ENCODE data around the gene KRT79. TPM values are rescaled to one million over a fixed set of nuclear protein-coding genes. Genes with fewer than 3 reads are reported as not detected.
"Not testable (repeated sequence)": the region's sequence is repeated elsewhere in the genome, so short reads cannot be mapped to it uniquely, and the experiment has no call there.

The KRT79 gene
- total RNA-seq, 1 donor = not detected

- DNase-seq (ENCODE audit: low read depth) = peak; percentile 23
- H3K4me3 ChIP-seq (ENCODE audit: low read depth, low read length) = no peak overlapping the region
- TF ChIP-seq CTCF (IDR thresholded peaks at IDR 0.05; ENCODE audit: insufficient read depth, low read depth, low read length) = no peak
These were observed 35.2 kb downstream of the KRT79 start for GRCh38 chr12:52798671-52799504.

DNA sequence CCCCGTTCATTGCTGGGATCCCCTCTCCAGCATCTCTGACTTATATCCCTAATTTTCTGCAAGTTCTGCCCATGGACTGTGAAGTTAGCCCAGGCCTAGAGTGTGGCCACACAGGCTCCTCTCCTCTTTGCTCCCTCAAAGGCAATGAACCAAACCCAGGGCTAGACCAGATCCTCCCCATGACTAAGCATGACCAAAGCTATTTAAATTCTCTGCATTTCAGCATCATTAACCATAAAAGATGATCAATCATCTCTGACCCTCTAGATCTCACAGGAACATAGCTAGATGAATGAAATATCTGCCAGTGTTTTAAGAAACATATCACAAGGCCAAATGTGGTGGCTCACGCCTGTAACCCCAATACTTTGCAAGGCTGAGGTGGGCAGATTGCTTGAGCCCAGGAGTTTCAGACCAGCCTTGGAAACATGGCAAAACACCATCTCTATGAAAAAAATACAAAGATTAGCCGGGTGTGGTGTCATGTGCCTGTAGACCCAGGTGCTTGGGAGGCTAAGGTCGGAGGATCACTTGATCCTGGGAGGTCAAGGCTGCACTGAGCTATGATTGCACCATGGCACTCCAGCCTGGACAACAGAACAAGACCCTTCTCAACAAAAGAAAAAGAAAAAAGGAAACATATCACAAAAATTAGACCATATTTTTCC, 36.0 kb downstream of the KRT79 start:
- no peak overlapping the region for H3K4me3 ChIP-seq (ENCODE audit: low read depth, low read length)
- DNase-seq (ENCODE audit: low read depth) = no peak
- no peak for TF ChIP-seq CTCF (IDR thresholded peaks at IDR 0.05; ENCODE audit: insufficient read depth, low read depth, low read length)

DNA sequence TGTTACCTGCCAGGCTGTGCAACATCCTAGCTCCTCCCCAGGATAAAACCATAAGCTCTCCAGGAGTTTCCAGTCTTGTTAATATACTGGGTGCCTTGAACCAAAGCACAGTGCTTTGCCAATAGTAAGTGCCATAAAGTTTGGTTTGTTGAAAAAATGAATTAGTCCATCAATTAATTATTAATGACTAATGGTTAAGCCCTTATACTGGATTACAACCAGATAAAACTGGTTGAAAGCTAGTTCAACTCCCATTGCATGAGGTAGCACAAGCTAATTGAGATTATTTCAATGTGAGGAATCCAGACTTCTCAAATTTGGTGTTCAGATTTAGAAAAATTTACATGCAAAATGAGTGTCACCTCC, 36.6 kb downstream of the KRT79 start:
- TF ChIP-seq CTCF (IDR thresholded peaks at IDR 0.05; ENCODE audit: insufficient read depth, low read depth, low read length) = no peak
- DNase-seq (ENCODE audit: low read depth) = no peak
- H3K4me3 ChIP-seq (ENCODE audit: low read depth, low read length) = no peak overlapping the region

GRCh38 chr12:52796839-52797528, 37.1 kb downstream of the KRT79 start:
- no peak overlapping the region for H3K4me3 ChIP-seq (ENCODE audit: low read depth, low read length)
- no peak for DNase-seq (ENCODE audit: low read depth)
- no peak for TF ChIP-seq CTCF (IDR thresholded peaks at IDR 0.05; ENCODE audit: insufficient read depth, low read depth, low read length)

GRCh38 chr12:52796429-52796794, 37.7 kb downstream of the KRT79 start:
- no peak overlapping the region for H3K4me3 ChIP-seq (ENCODE audit: low read depth, low read length)
- no peak for TF ChIP-seq CTCF (IDR thresholded peaks at IDR 0.05; ENCODE audit: insufficient read depth, low read depth, low read length)
- no peak for DNase-seq (ENCODE audit: low read depth)

DNA sequence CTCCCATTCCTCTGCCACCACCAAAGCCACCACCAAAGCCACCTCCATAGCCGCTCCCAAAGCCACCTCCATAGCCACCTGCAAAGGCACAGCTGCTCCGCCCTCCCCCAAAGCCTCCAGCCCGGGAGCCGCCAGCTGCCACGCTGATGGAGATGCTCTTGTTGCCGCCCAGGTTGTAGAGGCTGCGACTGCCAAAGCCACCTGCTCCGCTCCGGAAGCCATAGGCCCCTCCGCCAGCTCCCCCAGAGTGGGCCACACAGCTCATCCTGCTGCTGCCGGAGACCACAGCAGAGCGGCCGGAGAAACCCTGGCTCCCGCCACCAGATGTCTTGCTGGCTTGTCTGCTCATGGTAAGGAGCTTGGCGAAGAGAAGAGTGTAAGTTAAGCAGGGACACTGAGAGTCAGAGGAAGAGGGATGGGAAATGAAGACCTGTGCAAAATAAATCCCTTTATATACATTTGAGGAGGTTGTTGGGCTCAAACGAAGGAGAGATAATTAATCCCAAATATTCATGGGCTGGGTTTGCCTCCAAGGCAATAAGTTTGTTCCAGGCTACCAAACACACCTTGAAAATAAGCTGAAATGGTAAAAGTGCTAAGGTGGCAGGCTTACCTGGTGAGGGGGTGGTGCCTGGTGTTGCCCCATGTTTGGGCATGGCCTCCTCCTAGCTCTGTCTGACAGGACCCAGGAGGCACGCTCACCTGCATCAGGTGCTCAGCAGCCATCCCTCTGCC, 38.2 kb downstream of the KRT79 start, which contains the start of gene KRT3:
Gene KRT3 (minus strand): TSS at position 424 of the 735 bp plus-strand sequence. CDS start 75 bp downstream, at position 349.
- no peak for TF ChIP-seq CTCF (IDR thresholded peaks at IDR 0.05; ENCODE audit: insufficient read depth, low read depth, low read length)
- H3K4me3 ChIP-seq (ENCODE audit: low read depth, low read length) = no peak within 1 kb of the TSS
- no peak for DNase-seq (ENCODE audit: low read depth)

- DNase-seq (ENCODE audit: low read depth); H3K4me3 ChIP-seq (ENCODE audit: low read depth, low read length): not testable (repeated sequence)
These were observed 38.8 kb downstream of the KRT79 start for GRCh38 chr12:52795332-52795674.

All from fibroblast of villous mesenchyme (primary cell).